DMS 273 (cell line): Measurements from ENCODE around the gene SPAG17.
A peak's percentile ranks its signal among the peaks of the same experiment; 100 is the strongest.

ENCODE experiments used
- DNase-seq: peaks from one replicate; lab custom pipeline; 2025; ENCODE audit not compliant: unreplicated experiment; lab: John Stamatoyannopoulos, UW

The SPAG17 gene

DNA sequence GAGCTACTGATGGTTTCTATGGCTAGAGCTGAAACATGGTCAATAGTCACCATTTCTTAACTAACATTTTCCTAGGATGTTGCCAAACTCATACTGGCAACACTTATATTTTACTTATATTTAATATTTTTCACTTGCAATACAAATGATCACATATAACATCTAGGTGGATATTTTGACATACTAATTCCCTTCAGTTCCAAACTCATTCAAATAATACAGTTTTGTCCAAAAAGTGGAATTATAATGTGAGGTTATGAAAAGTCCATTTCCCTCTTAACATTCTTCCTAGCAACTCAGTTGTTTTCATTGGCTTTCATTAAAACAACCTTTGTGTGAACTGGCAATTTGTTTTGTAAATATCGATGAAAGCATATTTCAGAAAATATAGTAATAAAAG, 16.0 kb downstream of the SPAG17 start:
- DNase-seq: no peak

DNA sequence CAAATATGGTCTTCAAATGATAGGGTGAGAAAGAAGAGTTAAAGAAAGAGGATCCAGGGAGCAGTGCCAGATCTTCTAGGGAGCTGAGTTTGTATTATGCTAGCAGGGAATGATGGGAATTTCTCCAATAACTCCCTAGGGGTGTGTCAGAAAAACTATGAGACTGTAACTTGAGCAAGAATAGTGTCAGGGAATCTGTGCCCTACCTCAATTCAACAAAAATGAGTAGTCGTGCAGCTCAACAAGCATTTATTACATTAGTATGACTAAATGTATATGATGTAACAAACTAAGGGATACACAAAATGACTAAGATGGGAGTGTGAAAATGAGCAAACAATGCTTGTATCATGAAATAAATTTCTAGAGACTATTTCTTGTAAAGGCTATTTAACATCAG, 24.2 kb downstream of the SPAG17 start:
- no peak for DNase-seq

- DNase-seq: no peak
These were observed 25.5 kb downstream of the SPAG17 start for GRCh38 chr1:118159569-118159968.

DNA sequence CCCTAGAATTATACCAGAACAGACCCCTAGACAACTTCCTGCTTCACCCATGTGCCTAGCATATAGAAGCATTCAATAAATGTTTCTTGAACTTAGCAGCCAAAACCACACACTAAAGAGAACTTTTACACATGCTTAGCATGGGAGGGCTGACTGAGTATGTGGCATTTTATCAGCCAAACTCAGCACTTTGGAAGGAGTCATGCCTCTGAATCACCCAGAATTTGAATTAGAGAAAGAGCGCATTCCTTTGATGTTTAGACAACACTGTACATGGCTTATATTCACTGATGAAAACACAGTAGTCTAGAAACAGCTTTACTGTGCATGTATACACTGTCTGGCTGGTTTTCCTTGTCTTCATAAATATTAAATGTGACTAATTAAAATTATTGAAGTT, 26.1 kb downstream of the SPAG17 start:
- no peak for DNase-seq

DNA sequence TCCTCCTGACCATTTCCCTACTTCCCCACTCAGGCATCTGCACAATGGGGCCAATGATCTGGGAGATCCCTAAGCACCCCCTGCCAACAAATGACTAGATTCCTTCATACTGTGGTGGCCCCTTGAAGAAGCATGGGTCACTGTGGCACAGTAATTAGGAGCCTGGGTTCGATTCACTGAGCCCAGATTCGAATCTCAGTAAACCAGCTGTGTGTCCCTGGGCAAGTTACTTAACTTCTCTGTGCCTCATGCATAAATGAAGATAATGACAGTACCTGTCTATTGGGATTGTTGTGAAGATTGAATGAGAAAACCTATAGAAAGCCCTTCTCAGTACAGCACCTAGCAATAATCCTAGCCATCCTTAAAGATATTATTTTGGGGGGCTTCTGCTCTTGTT, 27.5 kb downstream of the SPAG17 start:
- DNase-seq: no peak

GRCh38 chr1:118155106-118155505, 29.9 kb downstream of the SPAG17 start:
- DNase-seq: no peak

DNA sequence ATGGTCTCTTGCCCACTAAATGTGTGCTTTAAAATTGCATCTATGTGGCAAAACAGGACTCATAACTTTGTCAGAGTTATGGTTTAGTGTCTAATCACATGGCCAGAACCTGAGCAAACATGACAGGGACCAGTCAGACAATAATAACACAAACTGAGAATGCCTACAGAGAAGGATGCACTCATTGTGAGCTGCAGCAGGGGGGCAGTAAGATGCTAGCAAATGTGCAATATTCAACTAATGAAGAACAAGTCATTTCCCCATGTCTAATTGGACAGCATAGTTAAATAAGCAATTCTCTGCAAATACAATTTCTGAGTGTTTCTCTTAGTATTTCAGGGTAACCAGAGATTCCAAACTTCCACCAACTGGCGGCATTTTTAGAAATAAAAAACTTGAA, 30.8 kb downstream of the SPAG17 start:
- peak; percentile 44 for DNase-seq

DNA sequence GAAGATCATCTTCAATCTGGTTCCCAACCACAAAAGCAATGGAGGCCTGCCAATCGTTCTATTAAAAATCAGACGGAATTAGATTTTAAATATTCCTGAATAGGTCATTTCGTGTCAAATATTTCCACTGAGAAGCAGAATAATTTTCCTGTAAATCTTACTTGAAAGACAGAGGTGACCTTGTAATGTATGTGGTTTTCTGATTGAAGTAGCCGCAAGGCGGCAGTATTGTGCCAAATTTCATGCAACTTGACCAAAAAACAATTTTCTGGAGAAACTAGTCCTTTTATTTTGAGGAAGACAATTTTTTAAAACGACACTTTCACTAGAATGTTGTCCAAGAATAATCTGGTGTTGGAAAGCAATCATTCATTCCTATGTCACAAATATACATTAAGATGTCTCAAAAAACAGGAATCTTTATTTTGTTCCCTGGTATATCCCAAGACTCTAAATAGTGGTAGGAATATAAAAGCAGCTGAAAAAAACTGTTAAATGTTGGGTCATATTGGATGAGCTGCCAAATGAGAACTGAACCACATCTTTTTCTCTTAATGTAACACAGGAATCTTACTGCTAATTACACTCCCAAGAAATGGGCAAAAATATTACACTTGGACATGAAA, 33.6 kb downstream of the SPAG17 start:
- DNase-seq: peak; percentile 69

DNA sequence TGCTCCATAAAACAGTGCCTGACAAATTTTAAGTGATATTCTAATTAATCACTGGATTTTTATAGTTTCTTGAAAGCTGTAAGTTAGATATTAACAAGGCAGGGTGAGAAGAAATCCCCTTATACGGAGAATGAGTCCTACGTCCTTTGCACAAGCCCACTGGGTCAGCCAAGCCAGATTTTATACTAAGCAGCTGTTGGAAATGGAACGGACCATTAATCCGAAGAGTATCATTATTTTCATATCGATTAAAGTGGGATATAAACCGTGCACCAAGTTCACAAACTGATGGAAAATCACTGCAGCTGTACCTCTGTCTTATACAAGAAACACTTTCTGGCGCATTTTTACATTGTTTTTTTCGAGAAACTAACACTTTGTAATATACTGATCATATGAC, 35.2 kb downstream of the SPAG17 start:
- no peak for DNase-seq

DNA sequence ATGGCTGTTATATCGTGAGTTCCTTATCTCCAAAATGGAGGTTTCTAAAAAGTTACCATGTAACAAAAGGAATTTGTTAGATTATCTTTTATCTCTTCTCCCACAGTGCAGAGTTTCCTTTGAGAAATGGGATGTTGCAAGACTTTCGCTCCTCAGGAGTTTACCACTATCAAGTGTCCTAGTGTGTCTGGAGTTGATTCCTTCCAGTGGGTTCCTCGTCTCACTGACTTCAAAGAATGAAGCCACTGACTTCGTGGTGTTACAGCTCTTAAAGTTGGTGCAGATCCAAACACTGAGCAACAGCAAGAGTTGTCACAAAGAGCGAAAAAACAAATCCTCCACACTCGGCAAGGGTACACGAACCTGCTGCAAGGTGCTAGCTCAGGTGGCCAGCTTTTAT, 37.0 kb downstream of the SPAG17 start:
- no peak for DNase-seq

GRCh38 chr1:118147522-118147921, 37.5 kb downstream of the SPAG17 start:
- DNase-seq: no peak

- DNase-seq: no peak
These were observed 39.3 kb downstream of the SPAG17 start for GRCh38 chr1:118145721-118146120.

DNA sequence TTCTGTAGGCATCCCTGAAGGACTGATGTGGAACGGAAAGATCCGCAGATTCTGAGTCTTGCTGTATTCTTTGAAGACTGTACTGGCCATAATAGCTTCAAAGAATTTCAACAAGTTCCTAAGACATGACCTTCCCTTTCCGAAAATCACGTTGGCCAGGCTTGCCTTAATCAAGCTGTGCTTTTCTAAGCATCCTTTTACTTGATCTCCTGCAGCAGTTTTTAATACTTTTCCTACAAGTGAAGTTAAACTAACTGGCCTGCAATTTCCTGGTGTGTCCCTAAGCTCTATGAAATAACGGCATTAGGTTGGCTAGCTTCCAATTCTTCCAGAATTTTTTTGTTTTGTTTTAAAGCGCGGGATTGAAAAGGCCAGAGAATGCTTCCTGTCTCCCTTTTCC, 40.3 kb downstream of the SPAG17 start:
- DNase-seq: no peak

GRCh38 chr1:118143831-118144230, 41.2 kb downstream of the SPAG17 start:
- DNase-seq: no peak

DNA sequence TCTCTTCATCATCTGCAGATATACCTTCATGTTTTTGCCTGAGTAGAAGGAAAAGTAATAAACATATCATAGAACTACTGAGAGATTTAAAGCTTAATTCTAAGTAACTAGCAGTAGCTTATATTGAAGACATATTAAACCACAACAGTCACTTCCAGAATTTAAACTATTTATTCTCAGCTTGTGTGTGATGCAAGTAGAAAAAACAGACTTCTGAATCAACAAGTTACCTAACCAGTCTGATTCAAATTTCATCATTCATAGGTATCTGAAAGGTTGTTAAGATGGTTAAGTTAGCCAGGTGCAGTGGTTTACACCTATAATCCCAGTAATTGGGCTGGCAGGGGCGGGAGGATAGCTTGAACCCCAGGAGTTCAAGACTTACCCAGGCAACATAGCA, 41.9 kb downstream of the SPAG17 start:
- no peak for DNase-seq

- DNase-seq: no peak
These were observed 42.5 kb downstream of the SPAG17 start for GRCh38 chr1:118142546-118142945.

DNA sequence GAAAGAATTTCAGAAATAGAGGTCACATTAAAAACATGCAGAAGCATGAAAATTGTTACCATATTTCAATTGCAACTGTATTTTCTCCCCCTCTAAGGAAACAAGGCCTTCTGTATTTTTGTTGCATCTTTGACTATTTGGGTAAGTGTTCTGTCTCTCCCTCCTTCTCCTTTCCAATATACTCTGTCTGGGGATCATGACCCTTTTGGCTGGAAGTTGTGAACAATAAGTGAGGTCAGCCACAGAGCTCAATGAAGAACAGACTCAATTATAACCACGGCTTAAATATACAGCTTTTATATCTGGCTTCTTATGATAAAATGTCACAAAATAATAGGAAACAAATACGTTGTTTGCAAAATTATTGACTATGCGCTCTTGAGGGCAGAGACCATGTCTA, 47.1 kb downstream of the SPAG17 start:
- no peak for DNase-seq

GRCh38 chr1:118136187-118136941, 48.7 kb downstream of the SPAG17 start:
- no peak for DNase-seq

- DNase-seq: no peak
These were observed 53.0 kb downstream of the SPAG17 start for GRCh38 chr1:118132000-118132399.

DNA sequence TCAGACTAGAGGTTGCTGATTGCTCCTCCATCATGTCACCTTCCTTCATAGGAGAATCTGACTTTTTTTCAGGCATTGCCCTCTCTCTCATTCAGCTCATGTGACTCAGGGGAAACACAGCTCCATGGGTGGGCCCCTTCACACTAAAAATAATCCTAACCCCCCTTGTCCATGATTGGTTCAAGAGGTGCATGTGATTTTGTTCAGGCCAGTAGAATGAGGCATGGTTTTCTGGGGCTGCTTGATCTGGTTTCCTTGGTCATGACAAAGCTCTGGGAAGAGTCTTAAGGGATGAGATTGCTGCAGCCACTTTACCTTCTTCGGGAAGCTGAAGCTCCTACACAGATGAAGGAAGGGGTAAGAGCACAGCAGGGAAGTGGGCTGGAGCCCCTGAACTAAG, 56.3 kb downstream of the SPAG17 start:
- no peak for DNase-seq

DNA sequence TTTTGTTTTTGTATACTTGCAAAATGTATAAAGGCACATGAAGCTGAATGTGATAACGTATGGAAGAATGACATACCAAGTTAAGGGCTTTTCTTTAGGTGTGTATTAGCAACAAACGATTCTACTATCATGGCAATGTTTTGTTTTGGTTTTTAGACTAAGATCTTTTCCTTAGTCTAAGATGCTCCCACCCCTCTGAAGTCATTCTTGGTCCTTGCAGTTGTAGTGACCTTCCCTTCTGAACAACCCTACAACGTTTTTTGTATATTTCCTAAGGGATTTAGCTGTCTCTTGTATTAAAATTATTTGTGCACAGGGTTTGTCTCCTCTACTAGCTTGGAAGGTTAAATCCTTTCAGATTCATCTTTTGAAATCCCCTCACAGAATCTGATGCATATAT, 61.0 kb downstream of the SPAG17 start:
- no peak for DNase-seq

DNA sequence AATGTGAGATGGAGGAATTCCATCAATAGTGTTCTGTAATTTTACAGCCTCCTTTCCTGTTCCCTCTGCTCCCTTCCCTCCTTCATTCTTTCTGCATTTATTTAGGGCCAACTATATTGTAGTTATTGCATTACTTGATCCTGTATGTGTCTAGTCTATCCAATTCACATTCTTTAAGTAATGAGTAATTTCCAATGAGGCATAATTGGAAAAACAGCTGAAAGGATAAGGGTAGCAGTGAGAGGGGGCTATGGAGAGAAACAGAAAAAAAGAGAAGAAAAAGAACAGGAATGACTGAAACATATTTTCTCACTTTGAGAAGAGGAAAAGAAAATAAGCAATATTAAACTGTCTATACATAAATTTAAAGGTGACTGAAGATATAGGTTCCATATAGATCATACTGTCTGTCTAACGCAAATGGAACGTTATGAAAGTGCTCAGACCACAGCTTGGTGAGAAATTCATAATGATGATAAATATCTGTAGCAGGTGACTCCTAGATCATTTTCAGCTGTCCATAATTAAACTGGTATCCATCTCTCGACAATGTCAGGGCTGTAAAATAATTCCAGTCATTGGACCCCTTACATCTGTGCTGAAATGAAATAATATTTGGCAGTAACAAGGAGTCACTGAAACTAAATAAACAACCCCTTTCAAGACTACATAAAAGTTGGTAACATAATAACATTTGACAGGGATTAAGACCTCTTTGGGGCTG, 61.8 kb downstream of the SPAG17 start:
- no peak for DNase-seq
